Common myeloid progenitor, CD34-positive (primary cell): ENCODE data around the gene FTO.

Experiments
- CTCF ChIA-PET: fragments of 350-600 bp; sonication (Branson Sonifier 250); formaldehyde crosslinking; loops from one replicate; lab custom pipeline; 2021; ENCODE audit warnings: antibody characterized with exemption; lab: Charles Lee
- POLR2A ChIA-PET: fragments of 350-600 bp; sonication (Branson Sonifier 250); formaldehyde crosslinking; loops from one replicate; lab custom pipeline; 2021; ENCODE audit warnings: antibody characterized with exemption; lab: Charles Lee
- DNase-seq, 3 donors: peaks; one replicate each; pipeline versions ENCODE4 v3.0.0 to v3.0.0-alpha.2; 2013
- H3K27ac ChIP-seq, 2 experiments: 1 replicate in 1 of 2; 2 replicates in 1 of 2; pipeline ENCODE4 v1.7.0; 2013; ENCODE audit warnings: inconsistent platforms in 2 of 2, low read length in 2 of 2, mild to moderate bottlenecking in 2 of 2, low read depth in 1 of 2, moderate library complexity in 1 of 2; ENCODE audit not compliant: severe bottlenecking in 2 of 2, insufficient read depth in 1 of 2, poor library complexity in 1 of 2
- H3K27me3 ChIP-seq, 5 experiments: replicated peaks in 2 of 5; 1 replicate in 3 of 5; 2 replicates in 2 of 5; pipeline versions ENCODE4 v1.6.1 to v1.7.0; 2013; ENCODE audit warnings: low read length in 4 of 5, mild to moderate bottlenecking in 2 of 5, moderate library complexity in 2 of 5, inconsistent platforms in 1 of 5; ENCODE audit not compliant: insufficient read depth in 5 of 5, control insufficient read depth in 4 of 5
- H3K36me3 ChIP-seq, 4 experiments: 1 replicate in 2 of 4; 2 replicates in 2 of 4; pipeline versions ENCODE4 v1.6.1 to v1.7.0; 2013; ENCODE audit warnings: low read length in 3 of 4, control low read depth in 1 of 4, mild to moderate bottlenecking in 1 of 4; ENCODE audit not compliant: control insufficient read depth in 4 of 4, insufficient read depth in 4 of 4
- H3K4me1 ChIP-seq, 4 experiments: 1 replicate in 3 of 4; 2 replicates in 1 of 4; pipeline versions ENCODE4 v1.6.1 to v1.7.1; 2013; ENCODE audit warnings: low read length in 3 of 4, mild to moderate bottlenecking in 3 of 4, control low read depth in 1 of 4, inconsistent platforms in 1 of 4, moderate library complexity in 1 of 4; ENCODE audit not compliant: control insufficient read depth in 4 of 4, insufficient read depth in 4 of 4; ENCODE audit errors: control extremely low read depth in 1 of 4
- H3K4me3 ChIP-seq, 7 experiments: 1 replicate in 4 of 7; 2 replicates in 3 of 7; pipeline versions ENCODE4 v1.5.1 to v1.7.0; 2013; ENCODE audit warnings: mild to moderate bottlenecking in 7 of 7, low read length in 6 of 7, moderate library complexity in 6 of 7, inconsistent platforms in 2 of 7, low read depth in 2 of 7, control low read depth in 1 of 7; ENCODE audit not compliant: insufficient read depth in 4 of 7, control insufficient read depth in 1 of 7; ENCODE audit errors: extremely low read depth in 1 of 7
- H3K9me3 ChIP-seq, 5 experiments: 1 replicate in 4 of 5; 2 replicates in 1 of 5; pipeline versions ENCODE4 v1.6.1 to v1.7.1; 2013; ENCODE audit warnings: low read length in 4 of 5, mild to moderate bottlenecking in 2 of 5, inconsistent platforms in 1 of 5, low read depth in 1 of 5, moderate library complexity in 1 of 5; ENCODE audit not compliant: control insufficient read depth in 4 of 5, insufficient read depth in 2 of 5; ENCODE audit errors: control extremely low read depth in 1 of 5
- WGBS: methylation state at CpG from one replicate; pipeline ENCODE4 v1.1.5; 2013; ENCODE audit not compliant: insufficient coverage; 5-methylcytosine and 5-hydroxymethylcytosine counted together

FTO gene

DNA sequence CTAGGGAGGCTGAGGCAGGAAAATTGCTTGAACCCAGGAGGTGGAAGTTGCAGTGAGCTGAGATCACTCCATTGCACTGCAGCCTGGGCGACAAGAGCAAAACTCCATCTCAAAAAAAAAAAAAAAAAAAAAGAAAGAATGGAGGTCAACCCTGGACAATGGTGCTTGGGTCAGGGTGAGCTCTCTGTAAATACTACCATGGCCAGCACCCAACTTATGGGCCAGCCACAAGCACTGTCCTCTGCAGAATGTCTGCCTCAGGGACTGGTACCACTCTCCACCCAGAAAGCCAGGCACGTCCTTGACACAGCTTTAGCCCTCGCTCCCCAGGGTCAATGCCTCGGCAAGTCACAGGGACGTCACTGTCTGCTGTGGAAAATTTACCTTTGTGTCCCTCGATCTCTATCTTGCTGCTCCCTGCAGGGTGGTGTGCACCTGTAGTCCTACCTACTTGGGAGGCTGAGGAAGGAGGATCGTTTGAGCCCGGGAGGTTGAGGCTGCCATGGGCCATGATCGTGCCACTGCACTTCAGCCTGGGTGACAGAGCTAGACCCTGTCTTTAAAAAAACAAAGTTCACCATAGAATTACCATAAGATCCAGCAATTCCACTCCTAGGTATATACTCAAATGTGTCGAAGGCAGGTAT is 459.4 kb downstream of the FTO start:
- peaks cover 0 to 2% (median 0%) of the 10 kb centered on the region in 5 experiments for H3K27me3 ChIP-seq
- H3K9me3 ChIP-seq, result no peaks in the 10 kb centered on the region
- WGBS, result 100% methylated on average over 8 of the region's 10 CpGs
- no peak overlapping the region for H3K4me3 ChIP-seq
- no peak for DNase-seq
- POLR2A ChIA-PET, result no interaction called here
- CTCF ChIA-PET, result no interaction called here
- no peaks in the 10 kb centered on the region for H3K4me1 ChIP-seq
- no peaks in the 10 kb centered on the region for H3K36me3 ChIP-seq
- H3K27ac ChIP-seq, result no peak overlapping the region

- ChIA-PET CTCF (no interaction called here), POLR2A (no interaction called here)
- Histone ChIP-seq H3K9me3 (no peaks in the 10 kb centered on the region), H3K4me1 (no peaks in the 10 kb centered on the region), H3K4me3 (no peak overlapping the region), H3K27me3 (peaks cover 0 to 5% (median 0%) of the 10 kb centered on the region in 5 experiments), H3K36me3 (no peaks in the 10 kb centered on the region), H3K27ac (no peak overlapping the region)
- 100% methylated on average over 2 of the region's 3 CpGs for WGBS
- DNase-seq, result no peak
Observed at GRCh38 chr16:54164789-54165173, 460.8 kb downstream of the FTO start.

DNA sequence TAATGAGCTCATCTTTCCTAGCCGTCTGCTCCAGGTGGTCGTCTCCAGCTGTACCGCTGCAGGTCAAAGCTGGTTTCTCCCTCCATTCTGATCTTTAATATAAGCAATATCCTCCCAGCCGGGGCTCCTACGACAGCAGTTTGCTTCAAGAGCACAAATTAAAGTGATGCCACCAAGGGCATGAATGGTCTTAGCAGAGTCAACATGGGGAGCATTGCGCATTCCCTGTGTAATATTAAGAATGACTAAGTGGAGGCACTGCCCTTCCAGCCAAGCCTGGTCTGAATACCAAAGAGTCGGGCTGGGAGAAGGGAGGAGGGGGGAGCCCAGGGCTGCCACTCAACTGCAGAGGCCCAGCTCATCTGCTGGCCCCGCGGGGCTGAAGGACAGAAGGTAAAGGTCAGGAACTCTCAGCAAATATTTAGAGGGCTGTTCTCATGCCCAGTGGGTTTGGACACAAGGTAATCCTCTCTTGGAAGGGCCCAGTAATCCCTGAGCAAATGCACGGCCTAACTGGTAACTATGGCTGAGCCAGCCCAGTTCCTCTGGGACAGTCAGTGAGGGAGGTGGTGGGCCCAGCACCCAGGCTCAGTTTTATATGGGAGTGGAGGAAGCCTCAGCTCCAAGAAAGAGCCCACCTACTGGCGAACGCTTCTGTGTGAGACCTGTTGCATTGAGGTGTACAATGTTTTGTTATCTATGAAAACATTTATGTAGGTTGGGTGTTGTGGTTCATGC is 461.4 kb downstream of the FTO start:
- POLR2A ChIA-PET, result no interaction called here
- CTCF ChIA-PET, result no interaction called here
- Histone ChIP-seq H3K4me1 (no peaks in the 10 kb centered on the region), H3K27me3 (peaks cover 0 to 5% (median 0%) of the 10 kb centered on the region in 5 experiments), H3K36me3 (no peaks in the 10 kb centered on the region), H3K27ac (no peak overlapping the region), H3K4me3 (no peak overlapping the region), H3K9me3 (no peaks in the 10 kb centered on the region)
- 94% methylated on average over 7 of the region's 12 CpGs for WGBS
- DNase-seq, result no peak

GRCh38 chr16:54165912-54166865 is 462.2 kb downstream of the FTO start:
- Histone ChIP-seq H3K4me1 (no peaks in the 10 kb centered on the region), H3K27me3 (peaks cover 0 to 12% (median 0%) of the 10 kb centered on the region in 5 experiments), H3K4me3 (no peak overlapping the region), H3K9me3 (no peaks in the 10 kb centered on the region), H3K27ac (no peak overlapping the region), H3K36me3 (no peaks in the 10 kb centered on the region)
- POLR2A ChIA-PET, result no interaction called here
- CTCF ChIA-PET, result no interaction called here
- DNase-seq, result no peak
- 94% methylated on average over 4 of the region's 8 CpGs for WGBS

GRCh38 chr16:54169112-54169511 is 465.2 kb downstream of the FTO start:
- Histone ChIP-seq H3K27me3 (peaks cover 7 to 40% (median 10%) of the 10 kb centered on the region in 5 experiments), H3K36me3 (no peaks in the 10 kb centered on the region), H3K4me1 (peaks cover 0 to 13% (median 6%) of the 10 kb centered on the region in 4 experiments), H3K27ac (no peak overlapping the region), H3K4me3 (no peak overlapping the region), H3K9me3 (no peaks in the 10 kb centered on the region)
- no peak for DNase-seq
- WGBS, result 95% methylated on average over 3 of the region's 5 CpGs
- ChIA-PET POLR2A (no interaction called here), CTCF (no interaction called here)

- 43% methylated on average over 18 of the region's 22 CpGs for WGBS
- Histone ChIP-seq H3K27ac (no peak overlapping the region), H3K9me3 (no peaks in the 10 kb centered on the region), H3K36me3 (no peaks in the 10 kb centered on the region), H3K4me3 (no peak overlapping the region), H3K4me1 (peaks cover 0 to 16% (median 7%) of the 10 kb centered on the region in 4 experiments), H3K27me3 (peaks cover 7 to 67% (median 20%) of the 10 kb centered on the region in 5 experiments)
- DNase-seq, result peak; percentile 13 to 39 (median 37)
- ChIA-PET POLR2A (no interaction called here), CTCF (no interaction called here)
Observed at GRCh38 chr16:54171626-54172537, 467.9 kb downstream of the FTO start.
